Thyroid gland (tissue), 4 donors: ENCODE results near the gene GALNS.

Experiments used
- POLR2A ChIP-seq, 2 donors: fragments of 450-650 bp; IDR thresholded peaks; one replicate each; pipeline ENCODE4 v1.6.1; 2017; ENCODE audit warnings: antibody characterized with exemption in 2 of 2, mild to moderate bottlenecking in 2 of 2, moderate library complexity in 1 of 2
- TF ChIP-seq, protein P1 (sequence below), 6 experiments: fragments of 200-600 bp in 3 of 6; fragments of 450-650 bp in 3 of 6; sonication (generic) in 3 of 6; IDR thresholded peaks; one replicate each; pipeline ENCODE4 v1.5.1; 2016 to 2019; ENCODE audit warnings: antibody characterized with exemption in 6 of 6, mild to moderate bottlenecking in 2 of 6, inconsistent platforms in 1 of 6, moderate library complexity in 1 of 6

- TF ChIP-seq, protein P1, sequence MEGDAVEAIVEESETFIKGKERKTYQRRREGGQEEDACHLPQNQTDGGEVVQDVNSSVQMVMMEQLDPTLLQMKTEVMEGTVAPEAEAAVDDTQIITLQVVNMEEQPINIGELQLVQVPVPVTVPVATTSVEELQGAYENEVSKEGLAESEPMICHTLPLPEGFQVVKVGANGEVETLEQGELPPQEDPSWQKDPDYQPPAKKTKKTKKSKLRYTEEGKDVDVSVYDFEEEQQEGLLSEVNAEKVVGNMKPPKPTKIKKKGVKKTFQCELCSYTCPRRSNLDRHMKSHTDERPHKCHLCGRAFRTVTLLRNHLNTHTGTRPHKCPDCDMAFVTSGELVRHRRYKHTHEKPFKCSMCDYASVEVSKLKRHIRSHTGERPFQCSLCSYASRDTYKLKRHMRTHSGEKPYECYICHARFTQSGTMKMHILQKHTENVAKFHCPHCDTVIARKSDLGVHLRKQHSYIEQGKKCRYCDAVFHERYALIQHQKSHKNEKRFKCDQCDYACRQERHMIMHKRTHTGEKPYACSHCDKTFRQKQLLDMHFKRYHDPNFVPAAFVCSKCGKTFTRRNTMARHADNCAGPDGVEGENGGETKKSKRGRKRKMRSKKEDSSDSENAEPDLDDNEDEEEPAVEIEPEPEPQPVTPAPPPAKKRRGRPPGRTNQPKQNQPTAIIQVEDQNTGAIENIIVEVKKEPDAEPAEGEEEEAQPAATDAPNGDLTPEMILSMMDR (IDR thresholded peaks at IDR 0.05) = no peak
- no peak for TF ChIP-seq POLR2A (IDR thresholded peaks at IDR 0.05)
Observed at GRCh38 chr16:88818575-88818874, 38.2 kb downstream of the GALNS start.
